C4-2B (cell line): ENCODE results near the gene KIR2DL1.
"Not testable (repeated sequence)": the region's sequence is repeated elsewhere in the genome, so short reads cannot be mapped to it uniquely, and the experiment has no call there.

ENCODE experiments used
- H3K27ac ChIP-seq: fragments of 450-650 bp; 2 replicates; pipeline ENCODE4 v1.5.1; 2017
- CTCF ChIP-seq: fragments of 450-650 bp; conservative IDR thresholded peaks from 2 replicates; pipeline ENCODE4 v1.5.1; 2017; ENCODE audit warnings: mild to moderate bottlenecking
- ZFX ChIP-seq: fragments of 450-650 bp; IDR thresholded peaks from 2 replicates; pipeline ENCODE4 v1.6.1; 2017

The KIR2DL1 gene

GRCh38 chr19:54782916-54783315 is 13.3 kb downstream of the KIR2DL1 start:
- not testable (repeated sequence) for H3K27ac ChIP-seq

- not testable (repeated sequence) for H3K27ac ChIP-seq
These were observed 16.6 kb downstream of the KIR2DL1 start for GRCh38 chr19:54786091-54786723.

- not testable (repeated sequence) for H3K27ac ChIP-seq
These were observed 18.6 kb downstream of the KIR2DL1 start for GRCh38 chr19:54788154-54788553.

GRCh38 chr19:54790711-54791110 is 21.1 kb downstream of the KIR2DL1 start:
- H3K27ac ChIP-seq: no peak overlapping the region
- no peak for TF ChIP-seq CTCF
- no peak for TF ChIP-seq ZFX

- TF ChIP-seq CTCF: no peak
- TF ChIP-seq ZFX: no peak
- H3K27ac ChIP-seq: no peak overlapping the region
These were observed 21.9 kb downstream of the KIR2DL1 start for GRCh38 chr19:54791476-54791875.

GRCh38 chr19:54792814-54793213 is 23.2 kb downstream of the KIR2DL1 start:
- no peak overlapping the region for H3K27ac ChIP-seq
- no peak for TF ChIP-seq CTCF
- no peak for TF ChIP-seq ZFX

GRCh38 chr19:54795758-54796157 is 26.2 kb downstream of the KIR2DL1 start:
- H3K27ac ChIP-seq: no peak overlapping the region
- TF ChIP-seq ZFX: no peak

- TF ChIP-seq CTCF: no peak
- no peak for TF ChIP-seq ZFX
- no peak within 1 kb of the TSS for H3K27ac ChIP-seq
These were observed 33.8 kb downstream of the KIR2DL1 start, which contains the start of gene KIR2DL4 for GRCh38 chr19:54803410-54803809. Gene KIR2DL4 (plus strand): TSS chr19:54803610. CDS start chr19:54803652, 42 bp downstream.

GRCh38 chr19:54804101-54804500 is 34.5 kb downstream of the KIR2DL1 start:
- H3K27ac ChIP-seq: no peak overlapping the region
- TF ChIP-seq ZFX (no peak), CTCF (no peak)

GRCh38 chr19:54804571-54804970 is 35.0 kb downstream of the KIR2DL1 start:
- H3K27ac ChIP-seq: no peak overlapping the region
- no peak for TF ChIP-seq CTCF
- no peak for TF ChIP-seq ZFX
